Fibroblast of the aortic adventitia (primary cell): ENCODE results near the gene CDC14A. TPM values are rescaled to one million over a fixed set of nuclear protein-coding genes. Genes with fewer than 3 reads are reported as not detected.

Experiments used
- DNase-seq: peaks from one replicate; pipeline ENCODE4 v3.0.0-alpha.2; 2010; ENCODE audit warnings: low read depth
- H3K4me3 ChIP-seq: 2 replicates; pipeline ENCODE4 v1.5.1; 2011; ENCODE audit warnings: low read depth, mild to moderate bottlenecking, control low read depth, low read length, moderate library complexity
- CTCF ChIP-seq: IDR thresholded peaks from 2 replicates; pipeline ENCODE4 v1.5.1; 2011; ENCODE audit warnings: mild to moderate bottlenecking, low read length, control low read depth, inconsistent platforms; ENCODE audit not compliant: insufficient read depth
- total RNA-seq: library from RNA; depleted of rRNA; stranded (reverse); fragments of >200 nt; gene quantifications from 2 replicates; pipeline ENCODE4 v1.2.3, GENCODE V29; 2012; ENCODE audit warnings: low replicate concordance

Gene CDC14A
- total RNA-seq, 1 donor = 5.0 TPM

GRCh38 chr1:100378956-100379355, 26.6 kb downstream of the CDC14A start:
- no peak for TF ChIP-seq CTCF
- DNase-seq = no peak
- H3K4me3 ChIP-seq = no peak overlapping the region

GRCh38 chr1:100380635-100381034, 28.3 kb downstream of the CDC14A start:
- no peak overlapping the region for H3K4me3 ChIP-seq
- no peak for TF ChIP-seq CTCF
- DNase-seq = no peak

- H3K4me3 ChIP-seq = no peak overlapping the region
- TF ChIP-seq CTCF = no peak
- no peak for DNase-seq
Measured at GRCh38 chr1:100382657-100383056, 30.4 kb downstream of the CDC14A start.

- DNase-seq = no peak
- no peak overlapping the region for H3K4me3 ChIP-seq
- no peak for TF ChIP-seq CTCF
Measured at GRCh38 chr1:100383743-100384405, 31.6 kb downstream of the CDC14A start.

- no peak for TF ChIP-seq CTCF
- peak; percentile 67 for DNase-seq
- no peak overlapping the region for H3K4me3 ChIP-seq
Measured at GRCh38 chr1:100387209-100387608, 34.9 kb downstream of the CDC14A start.

GRCh38 chr1:100387657-100388350, 35.5 kb downstream of the CDC14A start:
- DNase-seq = peak; percentile 21
- H3K4me3 ChIP-seq = peak overlapping the region; percentile 4
- no peak for TF ChIP-seq CTCF
